ENCODE data around the gene ACOT7.

ACOT7 gene

GRCh38 chr1:6251681-6252373, 141.7 kb downstream of the ACOT7 start:
- H3K36me3 ChIP-seq (ENCODE audit: control insufficient read depth, insufficient read depth, low read length): peaks cover 6% of the 10 kb centered on the region
- H3K4me3 ChIP-seq (ENCODE audit: insufficient read depth, low read depth, low read length): no peak overlapping the region
- peaks cover 45% of the 10 kb centered on the region for H3K27me3 ChIP-seq (ENCODE audit: control insufficient read depth, insufficient read depth, low read length, poor library complexity, severe bottlenecking)
- H3K4me1 ChIP-seq (ENCODE audit: control insufficient read depth, insufficient read depth, low read length): peaks cover 13% of the 10 kb centered on the region
- H3K27ac ChIP-seq (ENCODE audit: insufficient read depth, low read depth, low read length, poor library complexity, severe bottlenecking): no peak overlapping the region
- H3K9me3 ChIP-seq (ENCODE audit: control insufficient read depth, low read length): no peaks in the 10 kb centered on the region
- 88 to 89% methylated on average over 15 of the region's 15 CpGs for WGBS, 2 experiments

GRCh38 chr1:6251233-6251632, 142.3 kb downstream of the ACOT7 start:
- H3K4me1 ChIP-seq (ENCODE audit: control insufficient read depth, insufficient read depth, low read length): peaks cover 19% of the 10 kb centered on the region
- H3K4me3 ChIP-seq (ENCODE audit: insufficient read depth, low read depth, low read length): no peak overlapping the region
- peaks cover 6% of the 10 kb centered on the region for H3K36me3 ChIP-seq (ENCODE audit: control insufficient read depth, insufficient read depth, low read length)
- 92 to 94% methylated on average over 19 of the region's 19 CpGs for WGBS, 2 experiments
- H3K27ac ChIP-seq (ENCODE audit: insufficient read depth, low read depth, low read length, poor library complexity, severe bottlenecking): no peak overlapping the region
- no peaks in the 10 kb centered on the region for H3K9me3 ChIP-seq (ENCODE audit: control insufficient read depth, low read length)
- peaks cover 45% of the 10 kb centered on the region for H3K27me3 ChIP-seq (ENCODE audit: control insufficient read depth, insufficient read depth, low read length, poor library complexity, severe bottlenecking)

GRCh38 chr1:6249739-6250689, 143.6 kb downstream of the ACOT7 start:
- peaks cover 20% of the 10 kb centered on the region for H3K4me1 ChIP-seq (ENCODE audit: control insufficient read depth, insufficient read depth, low read length)
- peaks cover 6% of the 10 kb centered on the region for H3K36me3 ChIP-seq (ENCODE audit: control insufficient read depth, insufficient read depth, low read length)
- H3K9me3 ChIP-seq (ENCODE audit: control insufficient read depth, low read length): no peaks in the 10 kb centered on the region
- no peak overlapping the region for H3K27ac ChIP-seq (ENCODE audit: insufficient read depth, low read depth, low read length, poor library complexity, severe bottlenecking)
- H3K27me3 ChIP-seq (ENCODE audit: control insufficient read depth, insufficient read depth, low read length, poor library complexity, severe bottlenecking): peaks cover 45% of the 10 kb centered on the region
- WGBS, 2 experiments: 22 to 23% methylated on average over 69 of the region's 71 CpGs
- no peak overlapping the region for H3K4me3 ChIP-seq (ENCODE audit: insufficient read depth, low read depth, low read length)

GRCh38 chr1:6248932-6249738, 144.4 kb downstream of the ACOT7 start:
- H3K27me3 ChIP-seq (ENCODE audit: control insufficient read depth, insufficient read depth, low read length, poor library complexity, severe bottlenecking): peaks cover 52% of the 10 kb centered on the region

GRCh38 chr1:6248161-6248776, 145.3 kb downstream of the ACOT7 start:
- peaks cover 61% of the 10 kb centered on the region for H3K27me3 ChIP-seq (ENCODE audit: control insufficient read depth, insufficient read depth, low read length, poor library complexity, severe bottlenecking)
- no peaks in the 10 kb centered on the region for H3K36me3 ChIP-seq (ENCODE audit: control insufficient read depth, insufficient read depth, low read length)
- H3K27ac ChIP-seq (ENCODE audit: insufficient read depth, low read depth, low read length, poor library complexity, severe bottlenecking): no peak overlapping the region
- peaks cover 26% of the 10 kb centered on the region for H3K4me1 ChIP-seq (ENCODE audit: control insufficient read depth, insufficient read depth, low read length)
- 89 to 91% methylated on average over 14 of the region's 14 CpGs for WGBS, 2 experiments
- no peaks in the 10 kb centered on the region for H3K9me3 ChIP-seq (ENCODE audit: control insufficient read depth, low read length)
- no peak overlapping the region for H3K4me3 ChIP-seq (ENCODE audit: insufficient read depth, low read depth, low read length)

More at GRCh38 chr1:6248932-6249738, 144.4 kb downstream of the ACOT7 start:
- Histone ChIP-seq H3K9me3 (ENCODE audit: control insufficient read depth, low read length) (no peaks in the 10 kb centered on the region), H3K27ac (ENCODE audit: insufficient read depth, low read depth, low read length, poor library complexity, severe bottlenecking) (no peak overlapping the region), H3K36me3 (ENCODE audit: control insufficient read depth, insufficient read depth, low read length) (peaks cover 6% of the 10 kb centered on the region), H3K4me3 (ENCODE audit: insufficient read depth, low read depth, low read length) (no peak overlapping the region), H3K4me1 (ENCODE audit: control insufficient read depth, insufficient read depth, low read length) (peaks cover 20% of the 10 kb centered on the region)
- 7% methylated on average over 96 of the region's 96 CpGs for WGBS, 2 experiments

GRCh38 chr1:6247651-6248050, 145.9 kb downstream of the ACOT7 start:
- Histone ChIP-seq H3K4me1 (ENCODE audit: control insufficient read depth, insufficient read depth, low read length) (peaks cover 31% of the 10 kb centered on the region), H3K27ac (ENCODE audit: insufficient read depth, low read depth, low read length, poor library complexity, severe bottlenecking) (no peak overlapping the region), H3K9me3 (ENCODE audit: control insufficient read depth, low read length) (no peaks in the 10 kb centered on the region), H3K27me3 (ENCODE audit: control insufficient read depth, insufficient read depth, low read length, poor library complexity, severe bottlenecking) (peaks cover 67% of the 10 kb centered on the region), H3K4me3 (ENCODE audit: insufficient read depth, low read depth, low read length) (no peak overlapping the region), H3K36me3 (ENCODE audit: control insufficient read depth, insufficient read depth, low read length) (no peaks in the 10 kb centered on the region)
- WGBS, 2 experiments: 81 to 88% methylated on average over 5 of the region's 5 CpGs

GRCh38 chr1:6246497-6247467, 146.8 kb downstream of the ACOT7 start:
- H3K9me3 ChIP-seq (ENCODE audit: control insufficient read depth, low read length): no peaks in the 10 kb centered on the region
- peaks cover 31% of the 10 kb centered on the region for H3K4me1 ChIP-seq (ENCODE audit: control insufficient read depth, insufficient read depth, low read length)
- H3K4me3 ChIP-seq (ENCODE audit: insufficient read depth, low read depth, low read length): peak overlapping the region; percentile 61
- peak overlapping the region; percentile 22 for H3K27ac ChIP-seq (ENCODE audit: insufficient read depth, low read depth, low read length, poor library complexity, severe bottlenecking)
- no peaks in the 10 kb centered on the region for H3K36me3 ChIP-seq (ENCODE audit: control insufficient read depth, insufficient read depth, low read length)
- 14% methylated on average over 30 of the region's 30 CpGs for WGBS, 2 experiments
- peaks cover 72% of the 10 kb centered on the region for H3K27me3 ChIP-seq (ENCODE audit: control insufficient read depth, insufficient read depth, low read length, poor library complexity, severe bottlenecking)

GRCh38 chr1:6245869-6246496, 147.6 kb downstream of the ACOT7 start:
- 2% methylated on average over 49 of the region's 49 CpGs for WGBS, 2 experiments
- Histone ChIP-seq H3K4me1 (ENCODE audit: control insufficient read depth, insufficient read depth, low read length) (peaks cover 38% of the 10 kb centered on the region), H3K27ac (ENCODE audit: insufficient read depth, low read depth, low read length, poor library complexity, severe bottlenecking) (peak overlapping the region; percentile 22), H3K27me3 (ENCODE audit: control insufficient read depth, insufficient read depth, low read length, poor library complexity, severe bottlenecking) (peaks cover 71% of the 10 kb centered on the region), H3K36me3 (ENCODE audit: control insufficient read depth, insufficient read depth, low read length) (no peaks in the 10 kb centered on the region), H3K9me3 (ENCODE audit: control insufficient read depth, low read length) (no peaks in the 10 kb centered on the region), H3K4me3 (ENCODE audit: insufficient read depth, low read depth, low read length) (peak overlapping the region; percentile 61)
